Measurements from ENCODE around the gene FBXO45.
"Not testable (repeated sequence)": the region's sequence is repeated elsewhere in the genome, so short reads cannot be mapped to it uniquely, and the experiment has no call there.

The FBXO45 gene

GRCh38 chr3:196619627-196620026, 51.2 kb downstream of the FBXO45 start:
- DNase-seq: not testable (repeated sequence)

GRCh38 chr3:196620161-196620604, 51.7 kb downstream of the FBXO45 start:
- peak; percentile 20 for DNase-seq

GRCh38 chr3:196620684-196621083, 52.2 kb downstream of the FBXO45 start:
- DNase-seq: no peak

- DNase-seq: no peak
Observed at GRCh38 chr3:196621611-196622010, 53.2 kb downstream of the FBXO45 start.

DNA sequence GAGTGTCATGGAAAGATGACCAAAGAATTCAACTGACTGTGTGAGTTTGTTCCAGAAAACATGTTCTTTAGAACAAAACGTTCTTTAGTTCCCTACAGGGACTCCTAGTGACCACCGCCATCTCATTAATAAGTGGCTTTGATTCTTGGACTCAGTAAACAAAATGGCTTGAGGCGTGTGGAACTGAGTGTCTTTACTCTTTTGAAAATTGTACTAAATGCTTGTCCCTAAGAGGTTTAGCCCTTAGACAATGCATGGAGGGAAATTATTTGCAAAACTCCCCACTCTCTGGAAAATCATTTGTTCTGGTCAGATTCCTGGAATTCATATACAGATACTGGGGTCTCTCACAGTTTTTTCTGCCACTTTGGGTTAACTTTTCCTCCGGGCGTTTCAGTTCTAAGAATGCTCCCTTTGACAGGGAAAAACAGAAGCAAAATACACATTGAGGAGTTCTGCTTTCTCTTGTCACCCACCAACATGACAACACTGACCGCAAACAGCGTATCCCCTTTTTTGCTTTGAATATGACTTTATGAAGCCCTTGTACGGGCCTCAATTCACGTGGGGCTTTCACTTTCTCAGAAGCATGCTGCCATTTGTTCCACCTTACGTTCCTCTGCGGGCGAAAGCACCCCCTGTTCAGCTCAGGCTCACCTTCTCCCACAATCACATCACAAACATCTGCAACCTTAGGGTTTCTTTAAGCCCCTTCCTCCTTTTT, 55.8 kb downstream of the FBXO45 start:
- DNase-seq: no peak

GRCh38 chr3:196624907-196625306, 56.4 kb downstream of the FBXO45 start:
- no peak for DNase-seq

DNA sequence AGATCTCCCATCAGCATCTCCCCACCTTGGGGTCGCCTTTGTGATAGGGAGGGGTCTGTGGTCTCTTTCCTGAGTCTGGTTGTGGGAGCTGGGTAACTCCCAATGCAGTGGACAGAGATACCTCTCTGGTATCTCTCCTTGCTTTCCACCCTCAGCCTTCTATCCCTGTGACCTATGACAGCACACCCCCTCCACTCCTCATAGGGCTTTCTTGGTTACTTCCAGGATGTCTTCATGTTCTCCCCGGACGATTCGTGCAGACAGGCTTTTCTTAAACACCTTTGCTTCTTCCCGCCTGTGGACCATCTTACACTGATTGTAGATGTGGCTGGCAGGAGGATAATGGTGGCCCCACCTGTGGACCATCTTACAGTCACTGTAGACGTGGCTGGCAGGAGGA, 56.9 kb downstream of the FBXO45 start:
- no peak for DNase-seq

GRCh38 chr3:196627918-196628231, 59.4 kb downstream of the FBXO45 start:
- DNase-seq: no peak

GRCh38 chr3:196629228-196629627, 60.8 kb downstream of the FBXO45 start:
- DNase-seq: no peak

- DNase-seq: peak; percentile 54
Observed at GRCh38 chr3:196631682-196632045, 63.2 kb downstream of the FBXO45 start.

- peak; percentile 96 for DNase-seq
Observed at GRCh38 chr3:196632046-196632751, 63.7 kb downstream of the FBXO45 start.

DNA sequence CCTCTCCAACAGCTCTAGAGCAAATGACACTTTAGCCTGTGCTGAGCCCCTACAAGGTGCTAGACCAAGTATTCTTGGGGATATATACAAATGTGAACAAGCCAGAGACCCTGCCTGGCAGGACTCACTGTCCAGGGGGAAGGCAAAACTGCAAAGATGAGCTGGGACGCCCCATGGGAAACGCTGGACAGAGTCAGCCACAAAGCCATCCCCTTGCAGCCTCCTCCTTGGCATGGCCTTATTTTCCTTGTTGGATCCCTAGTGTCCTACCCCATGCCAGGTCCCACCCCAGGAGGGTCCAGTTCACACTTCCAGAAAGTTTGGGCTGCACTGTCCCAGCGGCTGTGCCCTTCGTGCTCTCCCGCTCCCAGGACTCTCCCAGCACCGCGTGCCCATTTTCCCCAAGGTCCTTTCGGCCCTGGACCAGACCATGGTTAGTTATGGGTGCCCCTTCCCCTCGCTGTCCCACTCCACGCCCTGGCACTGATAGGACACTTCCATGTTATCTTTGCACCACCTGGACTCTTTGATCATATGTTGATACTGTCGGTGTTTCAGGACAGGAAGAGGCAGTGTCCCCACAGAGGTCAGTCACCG, 65.2 kb downstream of the FBXO45 start:
- DNase-seq: no peak

DNA sequence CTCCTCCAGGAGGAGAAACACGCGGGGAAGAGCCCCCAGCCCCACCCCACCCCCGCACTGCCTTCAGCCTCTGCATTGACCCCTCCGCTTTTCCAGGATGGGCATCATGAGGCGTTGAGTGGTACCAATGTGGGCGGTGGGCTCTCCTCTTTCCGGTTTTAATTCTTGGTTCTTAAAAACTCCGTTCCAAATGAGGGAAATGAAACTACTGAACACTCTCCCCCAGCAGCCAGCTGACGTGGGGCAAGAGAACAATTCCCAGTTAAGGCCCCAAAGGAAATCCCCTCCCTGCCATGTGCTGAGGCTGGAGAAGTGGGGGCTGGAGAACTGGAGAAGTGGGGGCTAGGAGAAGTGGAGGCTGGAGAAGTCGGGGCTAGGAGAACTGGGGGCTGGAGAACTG, 65.8 kb downstream of the FBXO45 start:
- no peak for DNase-seq

DNA sequence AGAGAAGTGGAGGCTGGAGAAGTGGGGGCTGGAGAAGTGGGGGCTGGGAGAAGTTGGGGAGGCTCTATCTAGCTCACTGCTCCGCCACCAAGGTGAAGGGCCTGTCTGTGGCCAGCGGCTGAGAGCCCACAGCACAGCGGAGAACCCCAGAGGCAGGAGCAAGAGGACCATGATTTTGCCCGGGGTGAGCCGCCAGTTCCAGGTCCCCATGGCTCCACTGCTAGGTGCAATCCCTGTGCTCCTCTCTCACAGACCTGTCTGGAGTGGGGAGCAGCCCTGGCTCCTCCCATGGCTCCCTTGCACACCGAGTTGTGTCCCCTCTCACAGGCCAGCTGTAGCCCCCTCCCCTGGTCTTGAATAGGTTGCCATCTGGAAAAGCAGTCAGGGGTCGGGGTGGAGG, 66.4 kb downstream of the FBXO45 start:
- DNase-seq: no peak

DNA sequence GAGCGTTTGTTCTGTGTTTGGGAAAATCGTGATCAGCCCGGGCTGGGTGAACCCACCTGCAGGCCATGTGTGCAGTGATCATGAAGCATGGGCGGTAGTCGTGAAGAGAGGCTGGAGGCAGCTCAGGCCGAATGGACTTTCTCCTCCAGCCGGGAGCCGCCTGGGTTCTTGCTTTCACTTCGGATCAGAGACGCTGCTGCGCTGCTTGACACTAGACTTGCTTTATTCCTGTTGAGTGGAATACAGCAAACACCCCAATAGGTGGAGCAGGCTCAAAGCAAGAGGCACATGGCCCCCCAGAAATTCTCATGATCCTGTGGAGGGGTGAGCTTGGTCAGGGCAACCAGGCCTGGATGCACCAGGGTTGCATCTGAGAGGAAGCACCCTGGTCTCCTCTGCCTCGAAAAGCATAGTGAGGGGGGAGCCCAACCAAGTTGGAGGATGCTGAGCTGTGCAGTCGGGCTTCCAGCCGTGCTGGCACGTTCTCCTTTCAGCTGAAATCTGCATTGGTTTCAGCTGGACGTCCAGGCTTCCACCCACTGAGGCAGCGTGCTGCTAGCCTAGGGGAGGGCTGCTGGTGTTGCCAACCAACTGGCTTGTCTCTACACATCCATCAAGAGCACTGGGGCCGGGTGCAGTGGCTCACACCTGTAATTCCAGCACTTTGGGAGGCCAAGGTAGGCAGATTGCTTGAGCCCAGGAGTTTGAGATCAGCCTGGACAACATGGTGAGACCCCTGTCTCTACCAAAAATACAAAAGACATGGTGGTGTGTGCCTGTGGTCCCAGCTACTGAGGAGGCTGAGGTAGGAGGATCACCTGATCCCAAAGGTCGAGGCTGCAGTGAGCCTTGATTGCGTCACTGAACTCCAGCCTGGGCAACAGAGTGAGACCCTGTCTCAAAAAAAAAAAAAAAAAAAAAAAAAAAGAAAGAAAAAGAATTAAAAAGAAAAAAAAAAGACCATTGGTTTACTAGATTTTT, 68.2 kb downstream of the FBXO45 start:
- no peak for DNase-seq

- DNase-seq: not testable (repeated sequence)
Observed at GRCh38 chr3:196637941-196638340, 69.5 kb downstream of the FBXO45 start.
